B cell (primary cell): ENCODE results near the gene MUC6. TPM values are rescaled to one million over a fixed set of nuclear protein-coding genes. Genes with fewer than 3 reads are reported as not detected.

Experiments used
- ATAC-seq: fragments of 200-7000 bp; cut with Tn5 transposase; one replicate; pipeline ENCODE4 v1.10.0; 2021; ENCODE audit warnings: low read depth, mild to moderate bottlenecking, moderate number of reproducible peaks, moderate library complexity
- CTCF ChIA-PET: fragments of 350-600 bp; sonication (Branson Sonifier 250); formaldehyde crosslinking; loops from one replicate; lab custom pipeline; 2021; ENCODE audit warnings: antibody characterized with exemption, inconsistent platforms; lab: Charles Lee
- POLR2A ChIA-PET: fragments of 350-600 bp; sonication (Branson Sonifier 250); formaldehyde crosslinking; loops from one replicate; lab custom pipeline; 2021; ENCODE audit warnings: antibody characterized with exemption; lab: Charles Lee
- DNase-seq: peaks from one replicate; pipeline ENCODE4 v3.0.0; 2013
- H2AFZ ChIP-seq: 2 replicates; pipeline ENCODE4 v1.6.1; 2012; ENCODE audit warnings: mild to moderate bottlenecking, low read depth, low read length; ENCODE audit not compliant: insufficient read depth, poor library complexity, severe bottlenecking
- H3K27ac ChIP-seq, 2 donors: 1 replicate in 1 of 2; 2 replicates in 1 of 2; pipeline ENCODE4 v1.5.1; 2012 to 2013; ENCODE audit warnings: low read length in 2 of 2, mild to moderate bottlenecking in 2 of 2, moderate library complexity in 1 of 2
- H3K27me3 ChIP-seq, 4 experiments: fragments of 200-600 bp in 1 of 4; sonication (generic) in 1 of 4; replicated peaks in 1 of 4; 1 replicate in 2 of 4; 2 replicates in 2 of 4; pipeline versions ENCODE4 v1.6.1 to v1.7.0; 2013 to 2016; ENCODE audit warnings: low read length in 3 of 4, mild to moderate bottlenecking in 2 of 4, mixed read lengths in 1 of 4, moderate library complexity in 1 of 4; ENCODE audit not compliant: insufficient read depth in 4 of 4, control insufficient read depth in 3 of 4; ENCODE audit errors: control extremely low read depth in 1 of 4
- H3K36me3 ChIP-seq, 2 experiments: replicated peaks in 1 of 2; 1 replicate in 1 of 2; 2 replicates in 1 of 2; pipeline versions ENCODE4 v1.6.1 to v1.7.1; 2013; ENCODE audit warnings: low read length in 1 of 2; ENCODE audit not compliant: insufficient read depth in 2 of 2, control insufficient read depth in 1 of 2; ENCODE audit errors: control extremely low read depth in 1 of 2, extremely low read depth in 1 of 2
- H3K4me1 ChIP-seq, 2 donors: fragments of 200-600 bp in 1 of 2; sonication (generic) in 1 of 2; 1 replicate in 1 of 2; 2 replicates in 1 of 2; pipeline versions ENCODE4 v1.5.1 to v1.6.1; 2013 to 2017; ENCODE audit warnings: low read length in 2 of 2; ENCODE audit not compliant: control insufficient read depth in 2 of 2, insufficient read depth in 2 of 2
- H3K4me2 ChIP-seq: replicated peaks from 2 replicates; pipeline ENCODE3; 2012; ENCODE audit warnings: mild to moderate bottlenecking, low read depth, low read length; ENCODE audit not compliant: poor library complexity, severe bottlenecking
- H3K4me3 ChIP-seq, 5 experiments: fragments of 200-600 bp in 1 of 5; sonication (generic) in 1 of 5; 1 replicate in 3 of 5; 2 replicates in 2 of 5; pipeline versions ENCODE4 v1.5.1 to v1.7.0; 2011 to 2016; ENCODE audit warnings: low read length in 4 of 5, mild to moderate bottlenecking in 4 of 5, low read depth in 2 of 5, control low read depth in 1 of 5, moderate library complexity in 1 of 5; ENCODE audit not compliant: insufficient read depth in 1 of 5; ENCODE audit errors: control extremely low read depth in 1 of 5, extremely low read depth in 1 of 5
- H3K79me2 ChIP-seq: fragments of 200-600 bp; sonication (generic); one replicate; pipeline ENCODE4 v1.6.0; 2016; ENCODE audit warnings: low read length; ENCODE audit not compliant: control insufficient read depth, insufficient read depth
- H3K9ac ChIP-seq: fragments of 200-600 bp; sonication (generic); 2 replicates; pipeline ENCODE4 v1.6.1; 2017; ENCODE audit warnings: mild to moderate bottlenecking, low read length, moderate library complexity
- H3K9me3 ChIP-seq, 3 donors: one replicate each; pipeline versions ENCODE4 v1.6.1 to v1.7.1; 2013; ENCODE audit warnings: low read length in 2 of 3; ENCODE audit not compliant: control insufficient read depth in 2 of 3, insufficient read depth in 1 of 3; ENCODE audit errors: control extremely low read depth in 1 of 3
- H4K20me1 ChIP-seq: 2 replicates; pipeline ENCODE4 v1.6.0; 2012; ENCODE audit warnings: mild to moderate bottlenecking, low read length; ENCODE audit not compliant: insufficient read depth, control insufficient read depth, poor library complexity, severe bottlenecking
- H3K27ac Mint-ChIP-seq: one replicate; pipeline ENCODE4 v1.8.0; 2021; ENCODE audit warnings: mixed read lengths
- H3K27me3 Mint-ChIP-seq: one replicate; pipeline ENCODE4 v1.8.0; 2021; ENCODE audit warnings: mixed read lengths
- H3K4me1 Mint-ChIP-seq: one replicate; pipeline ENCODE4 v1.8.0; 2021; ENCODE audit warnings: mixed read lengths
- H3K4me3 Mint-ChIP-seq: one replicate; pipeline ENCODE4 v1.8.0; 2021; ENCODE audit warnings: mixed read lengths
- H3K9me3 Mint-ChIP-seq: one replicate; pipeline ENCODE4 v1.8.0; 2022; ENCODE audit warnings: mixed read lengths; ENCODE audit not compliant: insufficient read depth
- CTCF ChIP-seq: fragments of 200-600 bp; IDR thresholded peaks from one replicate; pipeline ENCODE4 v1.8.0; 2022; ENCODE audit warnings: antibody characterized with exemption, mild to moderate bottlenecking
- EZH2 ChIP-seq: IDR thresholded peaks from 2 replicates; pipeline ENCODE4 v1.6.1; 2012; ENCODE audit warnings: borderline replicate concordance, low read depth, mild to moderate bottlenecking, moderate library complexity, low read length; ENCODE audit not compliant: insufficient read depth, poor library complexity, severe bottlenecking
- WGBS: methylation state at CpG from one replicate; pipeline ENCODE4 v1.1.5; 2013; ENCODE audit warnings: missing lambda C conversion rate; ENCODE audit not compliant: insufficient coverage; 5-methylcytosine and 5-hydroxymethylcytosine counted together
- intact Hi-C: fragments of 100-400 bp; cut with micrococcal nuclease; formaldehyde crosslinking; loops from one replicate; pipeline ENCODE4 v1.10.0; 2022
- polyA plus RNA-seq: library from polyadenylated mRNA; depleted of rRNA; stranded (reverse); fragments of >200 nt; gene quantifications from 2 replicates; pipeline ENCODE4 v1.2.3, GENCODE V29; 2012
- total RNA-seq, 2 donors: library from RNA; stranded (reverse); fragments of 120-200 nt in 1 of 2; gene quantifications; 1 replicate in 1 of 2; 2 replicates in 1 of 2; pipeline versions ENCODE4 v1.2.3 to v1.2.4, GENCODE V29; 2013 to 2022

The MUC6 gene
- total and polyA plus RNA-seq, 2 donors (not counting 1 experiment from before 2014, with no cell fraction given), result not detected

GRCh38 chr11:1022411-1022810 is 14.1 kb downstream of the MUC6 start:
- no peak overlapping the region for H2AFZ ChIP-seq
- no peak overlapping the region for H3K9ac ChIP-seq
- no peaks in the 10 kb centered on the region for H3K4me1 Mint-ChIP-seq
- H3K4me2 ChIP-seq, result no peak overlapping the region
- no peak overlapping the region for H3K4me3 Mint-ChIP-seq
- CTCF ChIA-PET, result no interaction called here
- H3K9me3 Mint-ChIP-seq, result no peaks in the 10 kb centered on the region
- H3K79me2 ChIP-seq, result peaks cover 3% of the 10 kb centered on the region
- DNase-seq, result no peak
- H3K4me3 ChIP-seq, result no peak overlapping the region
- H3K27ac Mint-ChIP-seq, result no peak overlapping the region
- peaks cover 0 to 2% (median 0%) of the 10 kb centered on the region in 3 donors for H3K9me3 ChIP-seq
- H3K36me3 ChIP-seq, result no peaks in the 10 kb centered on the region
- H3K27me3 Mint-ChIP-seq, result no peaks in the 10 kb centered on the region
- TF ChIP-seq CTCF (no peak), EZH2 (no peak)
- no peaks in the 10 kb centered on the region for H3K4me1 ChIP-seq
- ATAC-seq, result no peak
- intact Hi-C loops, result no loop called here
- H3K27ac ChIP-seq, result no peak overlapping the region
- H3K27me3 ChIP-seq, result no peaks in the 10 kb centered on the region
- POLR2A ChIA-PET, result no interaction called here
- 97% methylated on average over 4 of the region's 7 CpGs for WGBS
- no peaks in the 10 kb centered on the region for H4K20me1 ChIP-seq

- H3K4me1 ChIP-seq, result no peaks in the 10 kb centered on the region
- CTCF ChIA-PET, result no interaction called here
- H4K20me1 ChIP-seq, result no peaks in the 10 kb centered on the region
- POLR2A ChIA-PET, result no interaction called here
- Mint-ChIP-seq H3K27ac (no peak overlapping the region), H3K4me3 (no peak overlapping the region), H3K4me1 (no peaks in the 10 kb centered on the region), H3K9me3 (peaks cover 4% of the 10 kb centered on the region), H3K27me3 (no peaks in the 10 kb centered on the region)
- no peak overlapping the region for H3K9ac ChIP-seq
- peaks cover 16% of the 10 kb centered on the region for H3K79me2 ChIP-seq
- WGBS, result 95% methylated on average over 17 of the region's 19 CpGs
- DNase-seq (no peak), ATAC-seq (no peak)
- no peak overlapping the region for H3K4me2 ChIP-seq
- intact Hi-C loops, result no loop called here
- H3K27ac ChIP-seq, result no peak overlapping the region
- H3K4me3 ChIP-seq, result no peak overlapping the region
- no peak overlapping the region for H2AFZ ChIP-seq
- no peaks in the 10 kb centered on the region for H3K27me3 ChIP-seq
- H3K36me3 ChIP-seq, result no peaks in the 10 kb centered on the region
- TF ChIP-seq CTCF (no peak), EZH2 (no peak)
- H3K9me3 ChIP-seq, result peaks cover 0 to 2% (median 0%) of the 10 kb centered on the region in 3 donors
These were observed 16.2 kb downstream of the MUC6 start for GRCh38 chr11:1020211-1020905.
